ENCODE results near the gene GLRX3.

- no peak for TF ChIP-seq POLR2A (IDR thresholded peaks at IDR 0.05)
- TF ChIP-seq, protein P1, sequence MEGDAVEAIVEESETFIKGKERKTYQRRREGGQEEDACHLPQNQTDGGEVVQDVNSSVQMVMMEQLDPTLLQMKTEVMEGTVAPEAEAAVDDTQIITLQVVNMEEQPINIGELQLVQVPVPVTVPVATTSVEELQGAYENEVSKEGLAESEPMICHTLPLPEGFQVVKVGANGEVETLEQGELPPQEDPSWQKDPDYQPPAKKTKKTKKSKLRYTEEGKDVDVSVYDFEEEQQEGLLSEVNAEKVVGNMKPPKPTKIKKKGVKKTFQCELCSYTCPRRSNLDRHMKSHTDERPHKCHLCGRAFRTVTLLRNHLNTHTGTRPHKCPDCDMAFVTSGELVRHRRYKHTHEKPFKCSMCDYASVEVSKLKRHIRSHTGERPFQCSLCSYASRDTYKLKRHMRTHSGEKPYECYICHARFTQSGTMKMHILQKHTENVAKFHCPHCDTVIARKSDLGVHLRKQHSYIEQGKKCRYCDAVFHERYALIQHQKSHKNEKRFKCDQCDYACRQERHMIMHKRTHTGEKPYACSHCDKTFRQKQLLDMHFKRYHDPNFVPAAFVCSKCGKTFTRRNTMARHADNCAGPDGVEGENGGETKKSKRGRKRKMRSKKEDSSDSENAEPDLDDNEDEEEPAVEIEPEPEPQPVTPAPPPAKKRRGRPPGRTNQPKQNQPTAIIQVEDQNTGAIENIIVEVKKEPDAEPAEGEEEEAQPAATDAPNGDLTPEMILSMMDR (IDR thresholded peaks at IDR 0.05): no peak
Measured at GRCh38 chr10:130169136-130169859, 33.1 kb downstream of the GLRX3 start.
